Measurements from ENCODE around the gene ZBTB47. TPM values are rescaled to one million over a fixed set of nuclear protein-coding genes. Genes with fewer than 3 reads are reported as not detected.

ZBTB47 gene
- polyA plus RNA-seq, 3 donors from 2014 or later: 0.16 to 0.24 TPM; not detected in 1

GRCh38 chr3:42705962-42706585 lies 52.6 kb downstream of the ZBTB47 start:
- DNase-seq: no peak
- H3K9me3 Mint-ChIP-seq: no peaks in the 10 kb centered on the region
- H3K27ac Mint-ChIP-seq: no peak overlapping the region
- H3K36me3 Mint-ChIP-seq: no peaks in the 10 kb centered on the region
- H3K27me3 Mint-ChIP-seq (ENCODE audit: low read depth in 3 of 3): peaks cover 1 to 7% (median 2%) of the 10 kb centered on the region in 3 donors
- H3K4me1 Mint-ChIP-seq: no peaks in the 10 kb centered on the region
- H3K4me3 Mint-ChIP-seq: no peak overlapping the region

GRCh38 chr3:42706721-42707619 lies 53.5 kb downstream of the ZBTB47 start:
- no peak overlapping the region for H3K4me3 Mint-ChIP-seq
- no peaks in the 10 kb centered on the region for H3K4me1 Mint-ChIP-seq
- H3K9me3 Mint-ChIP-seq: no peaks in the 10 kb centered on the region
- H3K36me3 Mint-ChIP-seq: no peaks in the 10 kb centered on the region
- H3K27ac Mint-ChIP-seq: no peak overlapping the region
- peaks cover 0 to 4% (median 0%) of the 10 kb centered on the region in 3 donors for H3K27me3 Mint-ChIP-seq (ENCODE audit: low read depth in 3 of 3)
- no peak for DNase-seq

GRCh38 chr3:42707620-42708355 lies 54.3 kb downstream of the ZBTB47 start:
- no peaks in the 10 kb centered on the region for H3K36me3 Mint-ChIP-seq
- no peak overlapping the region for H3K4me3 Mint-ChIP-seq
- no peaks in the 10 kb centered on the region for H3K9me3 Mint-ChIP-seq
- H3K27ac Mint-ChIP-seq: no peak overlapping the region
- DNase-seq: no peak
- H3K27me3 Mint-ChIP-seq (ENCODE audit: low read depth in 3 of 3): peaks cover 0 to 4% (median 0%) of the 10 kb centered on the region in 3 donors
- no peaks in the 10 kb centered on the region for H3K4me1 Mint-ChIP-seq

GRCh38 chr3:42708611-42709151 lies 55.2 kb downstream of the ZBTB47 start:
- Mint-ChIP-seq H3K27ac (no peak overlapping the region), H3K27me3 (ENCODE audit: low read depth in 3 of 3) (peaks cover 0 to 4% (median 0%) of the 10 kb centered on the region in 3 donors), H3K4me1 (no peaks in the 10 kb centered on the region), H3K9me3 (no peaks in the 10 kb centered on the region), H3K4me3 (no peak overlapping the region), H3K36me3 (no peaks in the 10 kb centered on the region)
- no peak for DNase-seq

GRCh38 chr3:42709621-42710020 lies 56.1 kb downstream of the ZBTB47 start:
- no peak overlapping the region for H3K4me3 Mint-ChIP-seq
- no peaks in the 10 kb centered on the region for H3K4me1 Mint-ChIP-seq
- H3K27ac Mint-ChIP-seq: no peak overlapping the region
- DNase-seq: no peak
- H3K9me3 Mint-ChIP-seq: no peaks in the 10 kb centered on the region
- no peaks in the 10 kb centered on the region for H3K36me3 Mint-ChIP-seq
- peaks cover 0 to 4% (median 2%) of the 10 kb centered on the region in 3 donors for H3K27me3 Mint-ChIP-seq (ENCODE audit: low read depth in 3 of 3)

GRCh38 chr3:42710323-42711021 lies 57.0 kb downstream of the ZBTB47 start:
- Mint-ChIP-seq H3K36me3 (no peaks in the 10 kb centered on the region), H3K27me3 (ENCODE audit: low read depth in 3 of 3) (peaks cover 0 to 4% (median 2%) of the 10 kb centered on the region in 3 donors), H3K27ac (no peak overlapping the region), H3K4me1 (no peaks in the 10 kb centered on the region), H3K4me3 (no peak overlapping the region), H3K9me3 (no peaks in the 10 kb centered on the region)
- DNase-seq: no peak

GRCh38 chr3:42711491-42712343 lies 58.2 kb downstream of the ZBTB47 start:
- no peak overlapping the region for H3K4me3 Mint-ChIP-seq
- no peaks in the 10 kb centered on the region for H3K36me3 Mint-ChIP-seq
- no peak for DNase-seq
- H3K9me3 Mint-ChIP-seq: no peaks in the 10 kb centered on the region
- H3K27me3 Mint-ChIP-seq (ENCODE audit: low read depth in 3 of 3): peaks cover 0 to 4% (median 2%) of the 10 kb centered on the region in 3 donors
- H3K27ac Mint-ChIP-seq: no peak overlapping the region
- no peaks in the 10 kb centered on the region for H3K4me1 Mint-ChIP-seq

GRCh38 chr3:42712344-42712648 lies 58.8 kb downstream of the ZBTB47 start:
- H3K4me1 Mint-ChIP-seq: no peaks in the 10 kb centered on the region
- no peaks in the 10 kb centered on the region for H3K36me3 Mint-ChIP-seq
- no peak overlapping the region for H3K27ac Mint-ChIP-seq
- DNase-seq: no peak
- H3K27me3 Mint-ChIP-seq (ENCODE audit: low read depth in 3 of 3): peaks cover 0 to 3% (median 2%) of the 10 kb centered on the region in 3 donors
- H3K9me3 Mint-ChIP-seq: no peaks in the 10 kb centered on the region
- no peak overlapping the region for H3K4me3 Mint-ChIP-seq

- Mint-ChIP-seq H3K36me3 (no peaks in the 10 kb centered on the region), H3K9me3 (no peaks in the 10 kb centered on the region), H3K27ac (no peak overlapping the region), H3K4me3 (no peak overlapping the region), H3K4me1 (no peaks in the 10 kb centered on the region), H3K27me3 (ENCODE audit: low read depth in 3 of 3) (peaks cover 0 to 3% (median 3%) of the 10 kb centered on the region in 3 donors)
- DNase-seq: no peak
Observed at GRCh38 chr3:42712688-42713372, 59.3 kb downstream of the ZBTB47 start.

- no peaks in the 10 kb centered on the region for H3K4me1 Mint-ChIP-seq
- no peak overlapping the region for H3K4me3 Mint-ChIP-seq
- H3K36me3 Mint-ChIP-seq: no peaks in the 10 kb centered on the region
- no peak overlapping the region for H3K27ac Mint-ChIP-seq
- no peaks in the 10 kb centered on the region for H3K9me3 Mint-ChIP-seq
- no peak for DNase-seq
- peaks cover 0 to 3% (median 2%) of the 10 kb centered on the region in 3 donors for H3K27me3 Mint-ChIP-seq (ENCODE audit: low read depth in 3 of 3)
Observed at GRCh38 chr3:42713747-42714146, 60.2 kb downstream of the ZBTB47 start.

- Mint-ChIP-seq H3K4me3 (no peak overlapping the region), H3K27ac (no peak overlapping the region), H3K9me3 (no peaks in the 10 kb centered on the region), H3K36me3 (no peaks in the 10 kb centered on the region), H3K4me1 (no peaks in the 10 kb centered on the region), H3K27me3 (ENCODE audit: low read depth in 3 of 3) (peaks cover 0 to 7% (median 2%) of the 10 kb centered on the region in 3 donors)
- no peak for DNase-seq
Observed at GRCh38 chr3:42714171-42714852, 60.8 kb downstream of the ZBTB47 start.
